OCI-LY7 (cell line): ENCODE measurements around the gene CDC42BPB. TPM values are rescaled to one million over a fixed set of nuclear protein-coding genes. Genes with fewer than 3 reads are reported as not detected.
A peak's percentile ranks its signal among the peaks of the same experiment; 100 is the strongest.

Experiments used
- BruUV-seq: library from RNA; stranded (reverse); fragments of 400-500 nt; replicated peaks from 2 replicates; lab custom pipeline; 2021; lab: Mats Ljungman, UMichigan
- CTCF ChIA-PET: fragments of 300-600 bp; sonication (Branson Sonifier 250); formaldehyde crosslinking; loops from one replicate; lab custom pipeline; 2022; ENCODE audit warnings: antibody characterized with exemption; ENCODE audit not compliant: unreplicated experiment; lab: Charles Lee
- POLR2A ChIA-PET: fragments of 300-600 bp; sonication (Branson Sonifier 250); formaldehyde crosslinking; loops from one replicate; lab custom pipeline; 2022; ENCODE audit warnings: antibody characterized with exemption; lab: Charles Lee
- DNase-seq: peaks from one replicate; pipeline ENCODE4 v3.0.0-alpha.2; 2015; ENCODE audit warnings: low spot score
- H2AFZ ChIP-seq: fragments of 200-600 bp; sonication (generic), shearing (Covaris generic); 2 replicates; pipeline ENCODE4 v1.6.1; 2014; ENCODE audit warnings: mild to moderate bottlenecking, antibody characterized with exemption, low read length, moderate library complexity
- H3K27ac ChIP-seq: fragments of 200-600 bp; sonication (generic); 2 replicates; pipeline ENCODE4 v1.5.1; 2014; ENCODE audit warnings: mixed run types, low read depth, mild to moderate bottlenecking, moderate library complexity, low read length, inconsistent platforms; ENCODE audit not compliant: poor library complexity, severe bottlenecking
- H3K36me3 ChIP-seq: fragments of 200-600 bp; sonication (generic); 2 replicates; pipeline ENCODE4 v1.6.1; 2014; ENCODE audit warnings: mild to moderate bottlenecking, antibody characterized with exemption, low read length, moderate library complexity, mixed read lengths; ENCODE audit not compliant: insufficient read depth
- H3K4me1 ChIP-seq: fragments of 200-600 bp; sonication (generic); 2 replicates; pipeline ENCODE4 v1.5.1; 2014; ENCODE audit warnings: mild to moderate bottlenecking, low read length; ENCODE audit not compliant: insufficient read depth, poor library complexity, severe bottlenecking
- H3K4me2 ChIP-seq: fragments of 200-600 bp; sonication (generic); 2 replicates; pipeline ENCODE4 v1.6.1; 2014; ENCODE audit warnings: mild to moderate bottlenecking, low read length
- H3K4me3 ChIP-seq: fragments of 200-600 bp; sonication (generic); 2 replicates; pipeline ENCODE4 v1.5.1; 2014; ENCODE audit warnings: mild to moderate bottlenecking, low read depth, low read length; ENCODE audit not compliant: poor library complexity, severe bottlenecking
- H3K79me2 ChIP-seq: fragments of 200-600 bp; sonication (generic); 2 replicates; pipeline ENCODE4 v1.6.1; 2016; ENCODE audit warnings: low read depth, mild to moderate bottlenecking, low read length, moderate library complexity, mixed read lengths; ENCODE audit not compliant: insufficient read depth
- H3K9me2 ChIP-seq: fragments of 200-600 bp; sonication (generic); 2 replicates; pipeline ENCODE4 v1.6.1; 2016; ENCODE audit warnings: mild to moderate bottlenecking, low read length, mixed read lengths; ENCODE audit not compliant: insufficient read depth
- H3K9me3 ChIP-seq: fragments of 200-600 bp; sonication (generic); 2 replicates; pipeline ENCODE4 v1.6.1; 2014; ENCODE audit warnings: mild to moderate bottlenecking, mixed run types, low read length, mixed read lengths
- H4K20me1 ChIP-seq: fragments of 200-600 bp; sonication (generic); 2 replicates; pipeline ENCODE4 v1.6.1; 2014; ENCODE audit warnings: mild to moderate bottlenecking, antibody characterized with exemption, low read length, moderate library complexity, mixed read lengths; ENCODE audit not compliant: insufficient read depth
- CTCF ChIP-seq: fragments of 200-600 bp; sonication (generic); conservative IDR thresholded peaks from 2 replicates; pipeline ENCODE4 v1.5.1; 2014; ENCODE audit warnings: mild to moderate bottlenecking, antibody characterized with exemption, low read length, moderate library complexity, mixed read lengths
- EZH2phosphoT487 ChIP-seq: fragments of 200-600 bp; sonication (generic); IDR thresholded peaks from 2 replicates; pipeline ENCODE4 v1.6.1; 2018; ENCODE audit warnings: low read depth, borderline replicate concordance, mild to moderate bottlenecking, mixed run types, antibody characterized with exemption, low read length, moderate library complexity, mixed read lengths
- intact Hi-C: fragments of 100-400 bp; cut with micrococcal nuclease; formaldehyde crosslinking; loops from one replicate; pipeline ENCODE4 v1.10.0; 2022; ENCODE audit not compliant: unreplicated experiment
- total RNA-seq, 2 experiments: library from RNA; depleted of rRNA in 1 of 2; stranded (reverse); fragments of >200 nt in 1 of 2; shearing (Covaris generic) in 1 of 2; gene quantifications; 2 replicates each; pipeline ENCODE4 v1.2.3, GENCODE V29; 2014 to 2022

The CDC42BPB gene
- total RNA-seq, 2 experiments from 2014 or later: 0.03 to 0.46 TPM

GRCh38 chr14:102937331-102938175 is 119.8 kb downstream of the CDC42BPB start:
- DNase-seq: no peak
- intact Hi-C loops: no loop called here
- no peaks in the 10 kb centered on the region for H3K36me3 ChIP-seq
- no peaks in the 10 kb centered on the region; the same call in 1 of the 2 replicates for H3K9me3 ChIP-seq
- CTCF ChIA-PET: no interaction called here
- no peak overlapping the region for H3K4me2 ChIP-seq
- H4K20me1 ChIP-seq: no peaks in the 10 kb centered on the region
- H3K79me2 ChIP-seq: no peaks in the 10 kb centered on the region
- H3K27ac ChIP-seq: no peak overlapping the region
- no peak overlapping the region for H2AFZ ChIP-seq
- no peaks in the 10 kb centered on the region for H3K9me2 ChIP-seq
- no TSS peak for BruUV-seq
- no peak overlapping the region for H3K4me3 ChIP-seq
- POLR2A ChIA-PET: no interaction called here
- H3K4me1 ChIP-seq: peaks cover 55% of the 10 kb centered on the region
- TF ChIP-seq CTCF (no peak), EZH2phosphoT487 (no peak)

GRCh38 chr14:102935756-102936155 is 121.6 kb downstream of the CDC42BPB start:
- CTCF ChIA-PET: no interaction called here
- POLR2A ChIA-PET: interaction anchor here (0.6 to 1.8 kb wide), 4 partner anchors 9 to 455 kb away, joined by 3 to 7 read pairs (median 4); no protein-coding TSS in a partner anchor
- Histone ChIP-seq H3K9me3 (no peaks in the 10 kb centered on the region; the same call in 1 of the 2 replicates), H3K36me3 (no peaks in the 10 kb centered on the region), H3K27ac (peak overlapping the region; percentile 36), H3K9me2 (no peaks in the 10 kb centered on the region), H3K4me3 (peak overlapping the region; percentile 12), H3K4me1 (peaks cover 40% of the 10 kb centered on the region), H2AFZ (peak overlapping the region; percentile 78; the same call in 1 of the 2 replicates), H3K79me2 (no peaks in the 10 kb centered on the region), H4K20me1 (no peaks in the 10 kb centered on the region), H3K4me2 (peak overlapping the region; percentile 68)
- DNase-seq: peak; percentile 42
- TF ChIP-seq EZH2phosphoT487 (no peak), CTCF (no peak)
- intact Hi-C loops: no loop called here
- no TSS peak for BruUV-seq
